Superior temporal gyrus (tissue), 1 donor: ENCODE data around the gene OR4D11.
"Not testable (repeated sequence)": the region's sequence is repeated elsewhere in the genome, so short reads cannot be mapped to it uniquely, and the experiment has no call there.

Source experiments
- DNase-seq: peaks from one replicate; pipeline ENCODE4 v3.0.0-alpha.2; 2016; ENCODE audit errors: extremely low spot score

OR4D11 gene

DNA sequence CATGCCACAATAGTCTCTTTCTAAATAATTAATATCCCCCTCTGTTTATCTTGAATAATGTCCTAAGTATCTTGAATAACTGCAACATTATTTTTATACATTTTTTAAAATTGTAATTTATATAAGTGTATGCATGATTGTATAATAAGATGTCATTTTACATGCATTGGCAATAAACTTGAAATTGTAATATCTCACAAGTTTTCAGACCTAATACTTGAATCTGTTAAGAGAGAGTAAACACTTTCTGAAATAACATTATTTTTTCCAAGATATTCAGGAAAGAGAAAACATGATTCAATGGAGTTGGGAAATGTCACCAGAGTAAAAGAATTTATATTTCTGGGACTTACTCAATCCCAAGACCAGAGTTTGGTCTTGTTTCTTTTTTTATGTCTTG is at the start of gene OR4D11:
OR4D11 (plus strand) TSS at position 301 of the 400 bp plus-strand sequence; CDS start at position 301, 0 bp downstream.
- DNase-seq: no peak

GRCh38 chr11:59456661-59457060 is 46.7 kb upstream of the OR4D11 start, which contains the start of gene OR4D6:
Gene OR4D6, plus strand, starts transcription at chr11:59456961. Its CDS starts 0 bp downstream, at chr11:59456961.
- DNase-seq: no peak

- no peak for DNase-seq
Measured at GRCh38 chr11:59459916-59460315, 43.5 kb upstream of the OR4D11 start.

DNA sequence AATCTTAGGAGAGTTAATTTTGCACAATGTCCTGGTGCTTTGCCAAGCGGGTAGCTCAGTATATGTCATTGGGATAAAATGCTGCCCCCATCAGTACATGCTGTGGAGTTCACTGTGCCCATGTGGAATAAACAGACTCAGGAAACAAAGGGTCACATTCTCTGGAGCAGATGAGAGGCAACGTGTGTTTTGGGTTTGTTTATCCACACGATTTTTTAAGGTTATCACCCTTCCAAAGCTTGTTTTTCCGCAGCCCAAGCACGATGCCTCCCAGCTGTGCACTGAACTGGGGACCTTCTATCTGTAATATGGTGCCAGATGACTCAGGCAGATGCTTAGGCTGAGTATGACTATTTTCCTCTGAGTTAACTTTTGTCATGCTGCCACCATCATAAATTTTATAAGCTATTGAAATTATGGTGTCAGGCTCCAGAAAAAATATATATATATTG is 40.2 kb upstream of the OR4D11 start:
- no peak for DNase-seq

DNA sequence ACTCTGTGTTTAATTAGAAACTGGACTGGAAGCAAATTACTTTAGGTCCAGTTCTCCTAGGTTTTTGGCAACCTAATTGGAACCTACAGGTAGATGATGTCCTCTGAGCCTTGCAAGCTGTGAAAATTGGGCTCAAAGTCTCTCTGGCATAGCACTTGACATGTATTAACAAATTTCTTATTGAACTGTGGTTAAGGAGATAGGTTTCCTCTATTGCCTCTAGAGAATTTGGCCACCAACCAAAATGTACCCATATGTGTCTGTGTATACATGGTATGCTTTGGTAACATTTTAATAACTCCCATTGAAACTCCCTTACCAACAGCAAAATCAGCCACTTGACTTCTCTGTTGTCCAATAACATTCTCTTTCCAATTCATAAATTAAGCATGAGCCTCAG is 30.4 kb upstream of the OR4D11 start, which contains the start of gene OR4D10:
OR4D10 (plus strand) TSS at position 301 of the 400 bp plus-strand sequence. CDS start 4,115 bp downstream, outside the sequence.
- no peak for DNase-seq

GRCh38 chr11:59475176-59475575 is 28.2 kb upstream of the OR4D11 start:
- DNase-seq: no peak

DNA sequence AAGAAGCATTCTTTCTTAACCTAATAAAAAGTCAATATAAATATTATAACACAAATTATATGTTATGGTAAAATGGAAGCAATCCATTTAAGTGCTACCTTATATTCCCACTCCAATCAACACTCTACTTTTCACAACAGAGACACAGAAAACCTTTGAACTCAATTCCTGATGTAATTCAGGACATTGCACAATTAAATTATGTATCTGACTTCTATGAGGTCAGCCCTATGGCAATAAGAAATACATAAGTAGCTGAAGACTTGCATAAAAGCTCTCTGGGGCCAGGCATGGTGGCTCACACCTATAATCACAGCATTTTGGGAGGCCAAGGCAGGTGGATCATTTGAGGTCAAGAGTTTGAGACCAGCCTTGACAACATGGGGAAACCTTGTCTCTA is 23.5 kb upstream of the OR4D11 start:
- no peak for DNase-seq

DNA sequence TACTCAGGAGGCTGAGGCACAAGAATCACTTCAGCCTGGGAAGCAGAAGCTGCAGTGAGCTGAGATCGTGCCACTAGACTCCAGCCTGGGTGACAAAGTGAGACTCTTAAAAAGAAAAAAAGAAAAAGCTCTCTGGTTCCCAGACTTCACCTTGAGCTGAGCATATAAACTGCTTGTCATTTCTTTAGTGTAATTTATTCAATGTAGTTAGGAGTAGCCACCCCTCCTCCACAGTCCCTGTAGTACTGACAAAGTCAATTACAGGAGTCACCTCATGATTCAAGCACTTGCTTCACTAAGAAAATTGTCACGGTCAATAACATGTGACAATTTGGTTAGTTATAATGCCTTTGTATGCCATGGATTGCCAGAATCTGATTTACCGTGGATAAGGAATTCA is 23.0 kb upstream of the OR4D11 start:
- no peak for DNase-seq

DNA sequence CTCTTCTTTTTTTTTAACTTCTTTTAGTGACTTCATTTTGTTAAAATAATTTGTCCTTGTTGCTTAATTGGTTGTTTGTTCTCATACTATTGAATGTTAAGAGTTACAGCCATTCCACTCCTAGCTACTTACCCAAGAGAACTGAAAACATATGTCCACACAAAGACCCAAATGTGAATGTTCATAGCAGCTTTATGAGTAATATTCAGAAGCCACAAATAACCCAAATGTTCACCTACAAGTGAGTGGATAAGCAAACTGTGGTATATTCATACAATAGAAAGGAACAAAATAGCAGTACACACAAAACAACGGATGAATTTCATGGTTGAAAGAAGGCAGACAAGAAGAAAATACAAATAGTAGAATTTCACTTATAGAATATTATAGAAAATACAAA is 1.4 kb upstream of the OR4D11 start:
- no peak for DNase-seq

DNA sequence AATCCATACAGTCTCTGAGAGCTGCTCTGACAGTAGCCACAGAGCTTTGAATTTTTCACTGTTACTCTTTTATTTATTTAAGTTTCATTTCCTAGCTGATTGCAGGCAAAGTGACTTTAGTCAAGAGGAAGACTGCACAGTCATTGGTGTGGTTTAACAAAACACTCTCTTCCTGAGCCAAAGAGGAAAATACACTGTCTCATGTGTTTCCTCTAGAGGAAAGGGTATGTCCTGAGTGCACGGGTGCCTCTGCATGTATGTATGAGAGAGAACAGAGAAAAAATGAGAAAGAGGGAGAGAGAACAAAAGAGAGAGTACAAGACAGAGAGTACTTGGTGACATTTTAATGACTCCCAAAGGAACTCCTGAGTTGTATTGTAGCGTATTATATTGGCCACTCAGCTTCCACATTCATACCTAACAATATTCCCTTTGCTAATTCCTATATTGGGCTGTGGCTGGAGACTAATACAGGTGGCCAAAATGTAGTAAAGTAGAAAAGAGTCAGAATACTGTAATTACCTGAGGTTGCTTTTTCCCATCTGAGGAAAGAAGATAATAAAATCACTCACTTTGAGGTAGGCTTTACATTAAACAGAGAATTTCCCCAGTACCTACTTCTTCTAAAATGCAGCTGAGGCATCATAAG is 7.7 kb downstream of the OR4D11 start, which contains the start of gene OR4D9:
OR4D9 (plus strand) TSS at position 599 of the 649 bp plus-strand sequence. CDS start 3,374 bp downstream, outside the sequence.
- DNase-seq: no peak

- no peak for DNase-seq
Measured at GRCh38 chr11:59511675-59512074, 8.3 kb downstream of the OR4D11 start.

DNA sequence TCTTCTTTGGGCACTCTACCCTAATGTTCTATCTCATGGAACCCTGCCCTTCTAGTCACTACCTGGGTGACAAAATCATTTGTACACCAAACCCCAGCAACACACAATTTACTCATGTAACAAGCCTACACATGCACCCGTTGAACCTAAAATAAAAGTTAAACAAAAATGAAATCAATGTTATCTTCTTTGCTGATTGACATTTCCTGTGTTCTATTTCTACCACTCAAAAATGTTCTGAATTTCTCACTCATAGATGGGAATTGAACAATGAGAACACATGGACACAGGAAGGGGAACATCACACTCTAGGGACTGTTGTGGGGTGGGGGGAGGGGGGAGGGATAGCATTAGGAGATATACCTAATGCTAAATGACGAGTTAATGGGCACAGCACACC is 16.8 kb downstream of the OR4D11 start:
- not testable (repeated sequence) for DNase-seq

- DNase-seq: no peak
Measured at GRCh38 chr11:59520741-59521140, 17.4 kb downstream of the OR4D11 start.

DNA sequence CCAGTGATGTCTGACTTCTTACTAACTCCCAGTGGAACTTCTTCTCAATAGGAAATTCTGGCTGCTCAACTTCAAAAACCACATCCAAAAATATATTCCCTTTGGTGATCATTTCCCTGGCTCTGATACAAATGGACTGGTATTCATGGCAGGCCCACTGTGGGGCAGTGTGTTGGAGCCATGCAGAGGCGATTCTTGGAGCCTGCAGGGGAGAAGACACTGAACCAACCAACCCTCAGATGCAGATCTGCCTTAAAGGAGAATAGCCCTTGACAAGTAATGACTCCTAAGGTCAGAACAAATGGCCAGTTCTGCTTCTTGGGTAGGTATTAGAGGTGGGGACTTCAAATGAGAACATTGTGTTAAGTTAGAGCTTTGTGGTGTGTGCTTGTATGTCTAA is 20.2 kb downstream of the OR4D11 start:
- DNase-seq: no peak

DNA sequence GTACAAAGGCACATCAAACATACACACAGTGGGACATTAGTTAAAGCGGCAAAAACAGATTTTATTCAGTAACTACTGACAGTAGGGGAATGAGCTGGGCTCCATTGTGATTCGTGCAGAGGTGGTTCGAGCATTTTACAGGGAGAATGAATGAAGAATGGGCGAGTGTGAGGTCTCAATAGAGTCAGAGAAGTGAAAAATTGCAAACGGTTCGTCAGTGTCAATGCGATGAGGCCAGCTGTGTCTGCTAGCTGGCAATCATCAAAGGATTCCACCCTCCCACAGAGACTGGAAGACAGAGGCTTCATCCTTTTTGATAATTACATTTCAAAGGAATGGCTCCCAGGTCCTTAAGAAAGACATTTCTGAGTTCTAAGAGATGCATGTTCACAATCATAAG is 25.3 kb downstream of the OR4D11 start:
- DNase-seq: no peak

- no peak for DNase-seq
Measured at GRCh38 chr11:59532620-59533019, 29.2 kb downstream of the OR4D11 start.

- no peak for DNase-seq
Measured at GRCh38 chr11:59534676-59535075, 31.3 kb downstream of the OR4D11 start.

DNA sequence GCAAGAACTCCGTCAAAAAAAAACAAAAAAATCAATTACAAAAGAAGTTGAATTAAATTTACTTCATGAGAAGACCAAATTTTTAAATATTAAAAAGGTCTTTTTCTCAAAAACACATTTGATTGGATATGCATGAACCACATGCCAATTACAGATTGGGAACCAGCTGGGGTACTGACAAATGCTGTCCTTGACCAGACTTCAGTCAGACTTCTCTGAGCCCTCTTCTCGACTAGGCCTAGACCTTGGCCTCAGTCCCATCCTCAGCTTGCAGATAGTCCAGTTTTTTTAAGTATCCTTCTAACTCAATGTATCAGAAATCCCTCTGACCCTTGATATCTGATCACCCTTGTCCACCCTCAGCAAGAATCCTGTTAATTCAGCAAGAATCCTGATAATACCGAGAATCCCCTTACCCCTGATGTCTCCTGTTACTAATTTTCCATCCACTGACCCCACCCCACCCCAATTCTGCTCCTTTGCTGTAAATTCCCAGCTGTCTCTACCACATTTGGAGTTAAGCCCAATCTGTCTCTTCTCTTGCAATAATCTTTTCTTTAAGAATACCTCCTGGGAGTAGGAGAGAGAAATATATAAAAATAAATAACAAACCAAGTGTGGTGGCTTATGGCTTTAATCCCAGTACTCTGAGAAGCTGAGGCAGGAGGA is 38.9 kb downstream of the OR4D11 start:
- DNase-seq: no peak

GRCh38 chr11:59543713-59544112 is 40.3 kb downstream of the OR4D11 start:
- not testable (repeated sequence) for DNase-seq

GRCh38 chr11:59544869-59545178 is 41.4 kb downstream of the OR4D11 start:
- no peak for DNase-seq

DNA sequence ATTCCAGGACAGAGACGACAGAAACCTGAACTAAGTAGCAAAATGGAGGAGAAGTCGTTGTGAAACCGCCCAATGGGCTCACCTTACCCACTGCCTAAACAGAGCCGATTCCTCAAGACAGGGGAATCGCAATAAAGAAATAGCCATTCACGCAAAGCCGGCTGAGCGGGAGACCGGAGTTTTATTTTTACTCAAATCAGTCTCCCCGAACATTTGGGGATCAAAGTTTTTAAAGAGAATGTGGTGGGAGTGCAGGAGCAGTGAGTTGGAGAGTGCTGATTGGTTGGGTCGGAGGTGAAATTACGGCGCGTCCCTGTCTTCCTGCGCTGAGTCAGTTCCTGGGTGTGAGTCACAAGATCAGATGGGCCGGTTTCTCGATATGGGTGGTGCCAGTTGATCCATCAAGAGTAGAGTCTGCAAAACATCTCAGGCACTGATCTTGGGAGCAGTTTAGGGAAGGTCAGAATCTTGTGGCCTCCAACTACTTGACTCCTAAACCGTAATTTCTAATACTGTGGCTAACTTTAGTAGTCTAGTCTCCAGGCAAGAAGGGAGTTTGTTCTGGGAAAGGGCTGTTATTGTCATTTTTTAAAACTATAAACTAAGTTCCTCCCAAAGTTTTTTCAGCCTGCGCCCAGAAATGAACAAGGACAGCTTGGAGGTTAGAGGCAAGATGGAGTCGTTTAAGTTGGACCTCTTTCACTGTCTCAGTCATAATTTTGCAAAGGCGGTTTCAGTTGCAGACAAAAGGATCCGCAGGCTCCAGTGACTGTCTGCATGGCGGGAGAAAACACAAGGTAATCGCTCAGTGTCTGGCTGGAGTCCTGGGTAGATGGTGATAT is 42.0 kb downstream of the OR4D11 start:
- DNase-seq: no peak

GRCh38 chr11:59547605-59548308 is 44.4 kb downstream of the OR4D11 start:
- not testable (repeated sequence) for DNase-seq
